ENCODE data around the gene PEX11B. TPM values are rescaled to one million over a fixed set of nuclear protein-coding genes. Genes with fewer than 3 reads are reported as not detected.

The PEX11B gene
- polyA plus RNA-seq, 1 of the 3 experiments (the other 2 are of a cell fraction), result 26.1 TPM

DNA sequence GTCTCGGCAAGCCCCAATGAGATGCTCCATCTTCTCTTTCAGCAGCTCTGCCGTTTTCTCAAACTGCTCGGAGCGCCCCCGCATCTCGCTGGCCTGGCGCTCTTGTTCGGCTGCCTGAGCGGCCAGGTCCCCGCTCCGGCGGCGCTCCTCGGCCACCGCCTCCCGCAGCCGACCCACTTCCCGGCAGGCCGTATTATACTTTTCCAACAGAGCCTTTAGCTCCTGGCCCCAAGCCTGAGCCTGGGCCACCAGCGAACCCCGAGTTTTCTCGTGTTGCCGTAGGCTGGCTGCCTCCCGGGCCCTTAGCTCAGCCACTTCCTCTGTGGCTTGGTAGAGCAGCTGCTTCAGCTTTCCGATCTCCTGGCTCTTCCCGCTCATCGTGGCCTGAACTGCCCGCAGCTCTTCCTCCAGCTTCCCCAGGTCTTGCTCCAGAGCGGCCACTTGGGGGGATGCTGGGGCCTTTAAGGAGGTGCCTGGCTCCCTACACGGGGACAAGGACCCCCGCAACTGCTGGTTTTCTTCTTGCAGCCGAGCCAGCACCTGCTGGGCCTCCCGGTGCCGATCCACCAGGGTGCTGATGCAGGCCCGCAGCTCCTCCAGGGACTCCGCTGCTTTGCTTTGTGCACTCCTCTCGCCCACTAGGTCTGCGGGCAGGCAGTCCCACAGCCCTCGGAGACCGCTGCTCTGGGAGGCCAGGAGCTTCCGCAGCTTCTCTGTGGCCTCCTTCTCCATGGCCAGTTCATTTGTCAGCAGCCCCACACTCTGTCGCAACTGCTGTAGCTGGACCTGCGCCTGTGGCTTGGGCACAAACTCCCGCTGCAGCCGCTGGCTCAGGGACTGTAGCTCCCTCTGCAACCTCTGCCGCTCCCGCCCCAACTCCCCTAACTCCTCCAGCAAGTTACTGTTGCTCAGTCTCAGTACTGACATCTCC is 46.3 kb downstream of the PEX11B start:
- Histone ChIP-seq H3K9me2 (no peaks in the 10 kb centered on the region), H3K27ac (ENCODE audit: low read depth in 2 of 2, low read length in 1 of 2) (no peak overlapping the region), H3K4me2 (no peak overlapping the region), H3K4me1 (ENCODE audit: control insufficient read depth in 1 of 2, insufficient read depth in 2 of 2, low read depth in 1 of 2, low read length in 1 of 2) (no peaks in the 10 kb centered on the region), H3K27me3 (ENCODE audit: insufficient read depth) (no peaks in the 10 kb centered on the region), H3K79me2 (ENCODE audit: insufficient read depth) (no peaks in the 10 kb centered on the region), H3K9ac (no peak overlapping the region), H4K20me1 (ENCODE audit: insufficient read depth) (no peaks in the 10 kb centered on the region), H3K4me3 (ENCODE audit: low read depth in 2 of 2, low read length in 1 of 2) (no peak overlapping the region), H2AFZ (ENCODE audit: low read depth) (no peak overlapping the region), H3F3A (replicated peaks; ENCODE audit: insufficient read depth) (no peaks in the 10 kb centered on the region), H3K36me3 (replicated peaks in 1 of 2; ENCODE audit: control insufficient read depth in 1 of 2, insufficient read depth in 2 of 2, low read length in 1 of 2) (no peaks in the 10 kb centered on the region), H3K9me3 (no peaks in the 10 kb centered on the region)
- TF ChIP-seq RFX5 (IDR thresholded peaks at IDR 0.05; ENCODE audit: low read length) (no peak), MXI1 (IDR thresholded peaks at IDR 0.05; ENCODE audit: low read depth, low read length) (no peak), MAX (IDR thresholded peaks at IDR 0.05; ENCODE audit: low read depth) (no peak), JUND (IDR thresholded peaks at IDR 0.05) (no peak), FOSL2 (IDR thresholded peaks at IDR 0.05; ENCODE audit: borderline replicate concordance, low read depth) (no peak), RCOR1 (IDR thresholded peaks at IDR 0.05; ENCODE audit: low read length) (no peak), SIN3A (IDR thresholded peaks at IDR 0.05; ENCODE audit: borderline replicate concordance, low read depth, low read length) (no peak), EP300 (IDR thresholded peaks at IDR 0.05; ENCODE audit: borderline replicate concordance in 1 of 2, low read depth in 1 of 2, low read length in 1 of 2) (no peak), TCF12 (IDR thresholded peaks at IDR 0.05) (no peak), RAD21 (IDR thresholded peaks at IDR 0.05; ENCODE audit: low read length) (no peak), GATA2 (CRISPR knock-in tag; IDR thresholded peaks at IDR 0.05) (no peak), SMC3 (IDR thresholded peaks at IDR 0.05; ENCODE audit: low read depth, low read length) (no peak), CHD2 (IDR thresholded peaks at IDR 0.05; ENCODE audit: low read length, partially characterized antibody) (no peak), YY1 (IDR thresholded peaks at IDR 0.05; ENCODE audit: low read depth) (no peak)
- TF ChIP-seq, protein P1, sequence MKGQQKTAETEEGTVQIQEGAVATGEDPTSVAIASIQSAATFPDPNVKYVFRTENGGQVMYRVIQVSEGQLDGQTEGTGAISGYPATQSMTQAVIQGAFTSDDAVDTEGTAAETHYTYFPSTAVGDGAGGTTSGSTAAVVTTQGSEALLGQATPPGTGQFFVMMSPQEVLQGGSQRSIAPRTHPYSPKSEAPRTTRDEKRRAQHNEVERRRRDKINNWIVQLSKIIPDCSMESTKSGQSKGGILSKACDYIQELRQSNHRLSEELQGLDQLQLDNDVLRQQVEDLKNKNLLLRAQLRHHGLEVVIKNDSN (IDR thresholded peaks at IDR 0.05; ENCODE audit: borderline replicate concordance, low read depth), result no peak
- WGBS (ENCODE audit: low lambda C conversion rate), result 81% methylated on average over 42 of the region's 47 CpGs
- ChIA-PET POLR2A (no interaction called here), CTCF (interaction anchor here (0.8 to 3.0 kb wide), 5 partner anchors 14 to 135 kb away, joined by 3 to 12 read pairs (median 6); partner anchors contain the start of genes ITGA10, NUDT17 and PIAS3)
- no peak for DNase-seq

GRCh38 chr1:145868232-145868631 is 50.3 kb downstream of the PEX11B start:
- ChIA-PET CTCF (interaction anchor here (1.0 to 2.2 kb wide), 5 partner anchors 8 to 42 kb away, joined by 3 to 12 read pairs (median 6); partner anchors contain the start of genes ITGA10 and NUDT17), POLR2A (no interaction called here)
- H3K27ac ChIP-seq (ENCODE audit: low read depth in 2 of 2, low read length in 1 of 2), result no peak overlapping the region
- no peaks in the 10 kb centered on the region for H3K79me2 ChIP-seq (ENCODE audit: insufficient read depth)
- TF ChIP-seq, protein P2, sequence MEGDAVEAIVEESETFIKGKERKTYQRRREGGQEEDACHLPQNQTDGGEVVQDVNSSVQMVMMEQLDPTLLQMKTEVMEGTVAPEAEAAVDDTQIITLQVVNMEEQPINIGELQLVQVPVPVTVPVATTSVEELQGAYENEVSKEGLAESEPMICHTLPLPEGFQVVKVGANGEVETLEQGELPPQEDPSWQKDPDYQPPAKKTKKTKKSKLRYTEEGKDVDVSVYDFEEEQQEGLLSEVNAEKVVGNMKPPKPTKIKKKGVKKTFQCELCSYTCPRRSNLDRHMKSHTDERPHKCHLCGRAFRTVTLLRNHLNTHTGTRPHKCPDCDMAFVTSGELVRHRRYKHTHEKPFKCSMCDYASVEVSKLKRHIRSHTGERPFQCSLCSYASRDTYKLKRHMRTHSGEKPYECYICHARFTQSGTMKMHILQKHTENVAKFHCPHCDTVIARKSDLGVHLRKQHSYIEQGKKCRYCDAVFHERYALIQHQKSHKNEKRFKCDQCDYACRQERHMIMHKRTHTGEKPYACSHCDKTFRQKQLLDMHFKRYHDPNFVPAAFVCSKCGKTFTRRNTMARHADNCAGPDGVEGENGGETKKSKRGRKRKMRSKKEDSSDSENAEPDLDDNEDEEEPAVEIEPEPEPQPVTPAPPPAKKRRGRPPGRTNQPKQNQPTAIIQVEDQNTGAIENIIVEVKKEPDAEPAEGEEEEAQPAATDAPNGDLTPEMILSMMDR (IDR thresholded peaks at IDR 0.05), result no peak
- TF ChIP-seq FOXJ3 (CRISPR knock-in tag; IDR thresholded peaks at IDR 0.05) (no peak), RAD21 (IDR thresholded peaks at IDR 0.05; ENCODE audit: low read length) (no peak), EZH2phosphoT487 (IDR thresholded peaks at IDR 0.05; ENCODE audit: borderline replicate concordance, low read depth) (no peak), RFX5 (IDR thresholded peaks at IDR 0.05; ENCODE audit: low read length) (no peak)
- 64% methylated on average over 4 of the region's 4 CpGs for WGBS (ENCODE audit: low lambda C conversion rate)
- H3K4me3 ChIP-seq (ENCODE audit: low read depth in 2 of 2, low read length in 1 of 2), result no peak overlapping the region
- H2AFZ ChIP-seq (ENCODE audit: low read depth), result no peak overlapping the region
- no peaks in the 10 kb centered on the region; the same call in 1 of the 2 replicates for H3K27me3 ChIP-seq (ENCODE audit: insufficient read depth)
- no peaks in the 10 kb centered on the region for H3K9me3 ChIP-seq
- no peak overlapping the region for H3K4me2 ChIP-seq
- H3K4me1 ChIP-seq (ENCODE audit: control insufficient read depth in 1 of 2, insufficient read depth in 2 of 2, low read depth in 1 of 2, low read length in 1 of 2), result no peaks in the 10 kb centered on the region
- H3K9me2 ChIP-seq, result no peaks in the 10 kb centered on the region
- H3K9ac ChIP-seq, result no peak overlapping the region
- no peak for DNase-seq
- H4K20me1 ChIP-seq (ENCODE audit: insufficient read depth), result no peaks in the 10 kb centered on the region
- H3K36me3 ChIP-seq (replicated peaks in 1 of 2; ENCODE audit: control insufficient read depth in 1 of 2, insufficient read depth in 2 of 2, low read length in 1 of 2), result no peaks in the 10 kb centered on the region
- no peaks in the 10 kb centered on the region for H3F3A ChIP-seq (replicated peaks; ENCODE audit: insufficient read depth)
